H9 (cell line): ENCODE results near the gene LRRC28. TPM values are rescaled to one million over a fixed set of nuclear protein-coding genes. Genes with fewer than 3 reads are reported as not detected.

Source experiments
- DNase-seq: peaks from one replicate; pipeline ENCODE4 v3.0.0-alpha.2; 2017
- H2AFZ ChIP-seq: one replicate; pipeline ENCODE4 v1.6.1; 2013; ENCODE audit warnings: mild to moderate bottlenecking, low read length, control low read depth, moderate library complexity
- H2AK5ac ChIP-seq: 2 replicates; pipeline ENCODE4 v1.6.1; 2013; ENCODE audit warnings: low read length, control low read depth, mixed read lengths; ENCODE audit not compliant: insufficient read length
- H2BK120ac ChIP-seq: one replicate; pipeline ENCODE4 v1.6.1; 2013; ENCODE audit warnings: low read depth, mild to moderate bottlenecking, low read length, control low read depth, inconsistent platforms; ENCODE audit not compliant: poor library complexity, severe bottlenecking
- H2BK12ac ChIP-seq: 2 replicates; pipeline ENCODE4 v1.6.1; 2013; ENCODE audit warnings: low read length, control low read depth, mixed read lengths, low read depth; ENCODE audit not compliant: insufficient read length
- H2BK15ac ChIP-seq: 2 replicates; pipeline ENCODE4 v1.6.1; 2013; ENCODE audit warnings: low read depth, low read length, control low read depth
- H2BK20ac ChIP-seq: one replicate; pipeline ENCODE4 v1.6.1; 2013; ENCODE audit warnings: low read depth, mild to moderate bottlenecking, low read length, control low read depth, inconsistent platforms; ENCODE audit not compliant: poor library complexity, severe bottlenecking
- H2BK5ac ChIP-seq: 2 replicates; pipeline ENCODE4 v1.6.1; 2013; ENCODE audit warnings: low read length, control low read depth, mixed read lengths; ENCODE audit not compliant: insufficient read length
- H3K14ac ChIP-seq: 2 replicates; pipeline ENCODE4 v1.6.1; 2013; ENCODE audit warnings: low read length, control low read depth; ENCODE audit not compliant: insufficient read depth
- H3K18ac ChIP-seq: 2 replicates; pipeline ENCODE4 v1.6.1; 2013; ENCODE audit warnings: low read depth, mild to moderate bottlenecking, mixed read lengths, low read length, control low read depth; ENCODE audit not compliant: insufficient read length
- H3K23ac ChIP-seq: 2 replicates; pipeline ENCODE4 v1.6.1; 2013; ENCODE audit warnings: low read length, control low read depth, mixed read lengths, low read depth; ENCODE audit not compliant: insufficient read length
- H3K23me2 ChIP-seq: 2 replicates; pipeline ENCODE4 v1.6.1; 2013; ENCODE audit warnings: low read depth, mild to moderate bottlenecking, mixed read lengths, low read length, control low read depth; ENCODE audit not compliant: insufficient read length, poor library complexity, severe bottlenecking
- H3K27ac ChIP-seq: 2 replicates; pipeline ENCODE4 v1.5.1; 2013; ENCODE audit warnings: low read length, control low read depth, mixed read lengths, low read depth; ENCODE audit not compliant: insufficient read length
- H3K27me3 ChIP-seq: 2 replicates; pipeline ENCODE4 v1.6.1; 2013; ENCODE audit warnings: low read length, control low read depth, inconsistent platforms; ENCODE audit not compliant: insufficient read depth
- H3K4ac ChIP-seq: 2 replicates; pipeline ENCODE4 v1.6.1; 2013; ENCODE audit warnings: low read depth, mild to moderate bottlenecking, control low read depth, inconsistent platforms, low read length, moderate library complexity
- H3K4me1 ChIP-seq: 2 replicates; pipeline ENCODE4 v1.6.1; 2013; ENCODE audit warnings: low read length, control low read depth, inconsistent platforms; ENCODE audit not compliant: insufficient read depth
- H3K4me2 ChIP-seq: 2 replicates; pipeline ENCODE4 v1.6.1; 2013; ENCODE audit warnings: low read length, control low read depth, mixed read lengths; ENCODE audit not compliant: insufficient read length, insufficient read depth
- H3K56ac ChIP-seq: 2 replicates; pipeline ENCODE4 v1.6.1; 2013; ENCODE audit warnings: low read depth, mild to moderate bottlenecking, mixed read lengths, low read length, control low read depth; ENCODE audit not compliant: insufficient read length
- H3K79me1 ChIP-seq: 2 replicates; pipeline ENCODE4 v1.6.1; 2013; ENCODE audit warnings: low read depth, mild to moderate bottlenecking, moderate library complexity, low read length, control low read depth, inconsistent platforms; ENCODE audit not compliant: insufficient read depth, poor library complexity, severe bottlenecking
- H3K79me2 ChIP-seq: 2 replicates; pipeline ENCODE4 v1.6.1; 2013; ENCODE audit warnings: low read length, control low read depth, inconsistent platforms; ENCODE audit not compliant: insufficient read depth
- H3K9ac ChIP-seq: 2 replicates; pipeline ENCODE4 v1.6.1; 2013; ENCODE audit warnings: low read length, control low read depth, mixed read lengths; ENCODE audit not compliant: insufficient read length; ENCODE audit errors: extremely low read depth
- H3K9me3 ChIP-seq: one replicate; pipeline ENCODE4 v1.6.1; 2013; ENCODE audit warnings: low read depth, low read length, inconsistent platforms; ENCODE audit not compliant: control insufficient read depth
- H3T11ph ChIP-seq: one replicate; pipeline ENCODE4 v1.6.1; 2013; ENCODE audit warnings: mild to moderate bottlenecking, low read length, control low read depth, inconsistent platforms
- H4K20me1 ChIP-seq: one replicate; pipeline ENCODE4 v1.6.1; 2013; ENCODE audit not compliant: control insufficient read depth, insufficient read length, insufficient read depth
- H4K5ac ChIP-seq: 2 replicates; pipeline ENCODE4 v1.6.1; 2013; ENCODE audit warnings: low read depth, mild to moderate bottlenecking, mixed read lengths, low read length, control low read depth; ENCODE audit not compliant: insufficient read length
- H4K8ac ChIP-seq: replicated peaks from 2 replicates; pipeline ENCODE4 v1.6.1; 2013; ENCODE audit warnings: low read length, control low read depth, mixed read lengths, low read depth; ENCODE audit not compliant: insufficient read length
- H4K91ac ChIP-seq: 2 replicates; pipeline ENCODE4 v1.6.1; 2013; ENCODE audit warnings: low read depth, mild to moderate bottlenecking, moderate library complexity, mixed read lengths, low read length, control low read depth; ENCODE audit not compliant: insufficient read length
- H3K27ac Mint-ChIP-seq, 3 experiments: 2 replicates in 2 of 3; 3 replicates in 1 of 3; pipeline ENCODE4 v1.8.0; 2020 to 2021; ENCODE audit warnings: mixed read lengths in 3 of 3, mild to moderate bottlenecking in 1 of 3, moderate library complexity in 1 of 3
- H3K27me3 Mint-ChIP-seq: 2 replicates; pipeline ENCODE4 v1.8.0; 2021; ENCODE audit warnings: low read depth, mild to moderate bottlenecking, moderate library complexity, mixed read lengths
- H3K36me3 Mint-ChIP-seq, 3 experiments: 2 replicates in 2 of 3; 3 replicates in 1 of 3; pipeline ENCODE4 v1.8.0; 2020 to 2021; ENCODE audit warnings: low read depth in 3 of 3, mixed read lengths in 3 of 3; ENCODE audit not compliant: insufficient read depth in 1 of 3
- H3K4me1 Mint-ChIP-seq, 2 experiments: 2 replicates each; pipeline ENCODE4 v1.8.0; 2020; ENCODE audit warnings: mixed read lengths in 2 of 2
- H3K4me3 Mint-ChIP-seq, 2 experiments: 2 replicates in 1 of 2; 3 replicates in 1 of 2; pipeline ENCODE4 v1.8.0; 2020 to 2021; ENCODE audit warnings: mild to moderate bottlenecking in 2 of 2, mixed read lengths in 2 of 2, moderate library complexity in 1 of 2
- H3K9me3 Mint-ChIP-seq, 2 experiments: 2 replicates in 1 of 2; 3 replicates in 1 of 2; pipeline ENCODE4 v1.8.0; 2020; ENCODE audit warnings: mild to moderate bottlenecking in 2 of 2, mixed read lengths in 2 of 2, moderate library complexity in 1 of 2
- CTCF ChIP-seq: fragments of 200-600 bp; sonication (generic); conservative IDR thresholded peaks from 3 replicates; pipeline ENCODE4 v1.8.0; 2021; ENCODE audit warnings: antibody characterized with exemption, mild to moderate bottlenecking
- WGBS: extraction: QIAGEN DNeasy Blood & Tissue Kit; methylation state at CpG from one replicate; pipeline ENCODE4 v1.1.7; 2013; ENCODE audit warnings: missing lambda C conversion rate, low lambda C conversion rate, mixed read lengths; ENCODE audit not compliant: insufficient read length; ENCODE audit errors: extremely low coverage; 5-methylcytosine and 5-hydroxymethylcytosine counted together
- total RNA-seq: library from RNA; stranded (reverse); gene quantifications from 2 replicates; pipeline ENCODE4 v1.2.1, GENCODE V29; 2021

LRRC28 gene
- total RNA-seq, 1 experiment from 2014 or later = 17.6 TPM

GRCh38 chr15:99440029-99440428 is 188.7 kb downstream of the LRRC28 start:
- no peak overlapping the region for H2BK20ac ChIP-seq
- no peak overlapping the region for H4K5ac ChIP-seq
- no peak overlapping the region for H3K27ac ChIP-seq
- H3K56ac ChIP-seq = no peak overlapping the region
- H2BK120ac ChIP-seq = no peak overlapping the region
- TF ChIP-seq CTCF = no peak
- H3K27me3 ChIP-seq = no peaks in the 10 kb centered on the region
- peaks cover 19 to 28% of the 10 kb centered on the region in 2 experiments for H3K4me1 Mint-ChIP-seq
- H4K8ac ChIP-seq = no peak overlapping the region
- no peaks in the 10 kb centered on the region for H3K9me3 Mint-ChIP-seq
- no peaks in the 10 kb centered on the region for H3K4me1 ChIP-seq
- H3K4me3 Mint-ChIP-seq = no peak overlapping the region
- no peak overlapping the region for H3T11ph ChIP-seq
- H3K27me3 Mint-ChIP-seq = no peaks in the 10 kb centered on the region; the same call in 1 of the 2 replicates
- H3K36me3 Mint-ChIP-seq = no peaks in the 10 kb centered on the region; a peak in 1 of 7 replicates
- no peak overlapping the region for H2BK12ac ChIP-seq
- WGBS = no CpG with 5 or more reads among the region's 9 CpGs
- no peak overlapping the region for H2AK5ac ChIP-seq
- no peak overlapping the region for H2BK15ac ChIP-seq
- H3K27ac Mint-ChIP-seq = no peak overlapping the region
- no peak overlapping the region for H3K18ac ChIP-seq
- no peak overlapping the region for H4K91ac ChIP-seq
- no peaks in the 10 kb centered on the region for H3K23me2 ChIP-seq
- no peak overlapping the region for H2BK5ac ChIP-seq
- no peaks in the 10 kb centered on the region for H3K9me3 ChIP-seq
- H3K79me2 ChIP-seq = no peaks in the 10 kb centered on the region
- DNase-seq = no peak
- H2AFZ ChIP-seq = no peak overlapping the region
- no peak overlapping the region for H3K14ac ChIP-seq
- H4K20me1 ChIP-seq = no peaks in the 10 kb centered on the region
- no peak overlapping the region for H3K4me2 ChIP-seq
- H3K9ac ChIP-seq = no peak overlapping the region
- no peak overlapping the region for H3K4ac ChIP-seq
- H3K79me1 ChIP-seq = no peaks in the 10 kb centered on the region
- no peak overlapping the region for H3K23ac ChIP-seq

Other genes with a start within 250 kb of the LRRC28 start
- gene PGPEP1L, start 243.7 kb upstream of the LRRC28 start, total RNA-seq = not detected in 2 replicates
- gene SYNM, start 146.4 kb upstream of the LRRC28 start, total RNA-seq = 1.8 and 1.9 TPM in 2 replicates
- 12.2 and 14.3 TPM in 2 replicates for gene TTC23, start 1.9 kb upstream of the LRRC28 start, total RNA-seq